ENCODE data around the gene PPP1R14D. TPM values are rescaled to one million over a fixed set of nuclear protein-coding genes. Genes with fewer than 3 reads are reported as not detected.

Gene PPP1R14D
- total RNA-seq, 1 experiment from 2014 or later: not detected

GRCh38 chr15:40823572-40824343, 4.8 kb downstream of the PPP1R14D start (continued):
- no peak for TF ChIP-seq ZNF274 (IDR thresholded peaks at IDR 0.05; ENCODE audit: low read depth, low read length)
- no peak for TF ChIP-seq MAX (IDR thresholded peaks at IDR 0.05)

GRCh38 chr15:40821195-40821594, 7.3 kb downstream of the PPP1R14D start:
- ATAC-seq: no peak
- CTCF ChIA-PET: no interaction called here
- Histone ChIP-seq H3K36me3 (ENCODE audit: control insufficient read depth in 1 of 2, insufficient read depth in 2 of 2, low read length in 2 of 2) (no peaks in the 10 kb centered on the region), H3K4me3 (replicated peaks in 1 of 2; ENCODE audit: low read depth in 1 of 2, low read length in 2 of 2) (no peak overlapping the region), H3K9ac (ENCODE audit: low read length) (no peak overlapping the region), H2AFZ (ENCODE audit: low read depth, low read length, poor library complexity, severe bottlenecking) (no peak overlapping the region), H3K9me2 (ENCODE audit: insufficient read depth) (no peaks in the 10 kb centered on the region), H3K79me2 (ENCODE audit: insufficient read depth, low read length) (no peaks in the 10 kb centered on the region), H4K20me1 (ENCODE audit: insufficient read depth) (no peaks in the 10 kb centered on the region), H3K4me1 (ENCODE audit: control insufficient read depth in 1 of 2, insufficient read depth in 2 of 2, low read length in 2 of 2) (peaks cover 11% of the 10 kb centered on the region in 2 experiments), H3K27me3 (ENCODE audit: insufficient read depth, low read length) (no peaks in the 10 kb centered on the region), H3K27ac (ENCODE audit: low read depth, low read length) (no peak overlapping the region), H3K9me3 (ENCODE audit: control insufficient read depth in 1 of 2, insufficient read depth in 1 of 2, low read depth in 1 of 2, low read length in 2 of 2) (no peaks in the 10 kb centered on the region), H3K4me2 (ENCODE audit: low read length) (no peak overlapping the region)
- DNase-seq (ENCODE audit: low read depth, low spot score): no peak
- BruUV-seq (replicated peaks): no TSS peak
- POLR2A ChIA-PET: no interaction called here
- intact Hi-C loops (cut with micrococcal nuclease): no loop called here
- no peak for TF ChIP-seq EGR1 (IDR thresholded peaks at IDR 0.05; ENCODE audit: low read depth)
- no peak for TF ChIP-seq ELF1 (IDR thresholded peaks at IDR 0.05; ENCODE audit: borderline replicate concordance, low read depth)
- no peak for TF ChIP-seq SP1 (IDR thresholded peaks at IDR 0.05; ENCODE audit: low read depth)
- RAD21 ChIA-PET (ENCODE audit: low non-redundant PET in 1 of 2, low total read pairs in 2 of 2, uncharacterized antibody in 2 of 2, unreplicated experiment in 2 of 2): no interaction called here

- ATAC-seq (no peak), DNase-seq (ENCODE audit: low read depth, low spot score) (no peak)
- BruUV-seq (replicated peaks): no TSS peak
- no peak overlapping the region for H2AFZ ChIP-seq (ENCODE audit: low read depth, low read length, poor library complexity, severe bottlenecking)
- H3K9me2 ChIP-seq (ENCODE audit: insufficient read depth): no peaks in the 10 kb centered on the region
- H3K36me3 ChIP-seq (ENCODE audit: control insufficient read depth in 1 of 2, insufficient read depth in 2 of 2, low read length in 2 of 2): no peaks in the 10 kb centered on the region
- no peak overlapping the region for H3K27ac ChIP-seq (ENCODE audit: low read depth, low read length)
- no peak overlapping the region for H3K4me3 ChIP-seq (replicated peaks in 1 of 2; ENCODE audit: low read depth in 1 of 2, low read length in 2 of 2)
- H3K4me2 ChIP-seq (ENCODE audit: low read length): no peak overlapping the region
- no peaks in the 10 kb centered on the region for H3K4me1 ChIP-seq (ENCODE audit: control insufficient read depth in 1 of 2, insufficient read depth in 2 of 2, low read length in 2 of 2)
- intact Hi-C loops (cut with micrococcal nuclease): no loop called here
- H3K27me3 ChIP-seq (ENCODE audit: insufficient read depth, low read length): no peaks in the 10 kb centered on the region
- CTCF ChIA-PET: no interaction called here
- TF ChIP-seq YY1 (IDR thresholded peaks at IDR 0.05; ENCODE audit: extremely low read depth, insufficient replicate concordance, low read depth, low read length) (no peak), RAD21 (IDR thresholded peaks at IDR 0.05; ENCODE audit: low read depth) (no peak), TCF7L2 (IDR thresholded peaks at IDR 0.05; ENCODE audit: borderline replicate concordance, extremely low read depth, insufficient read depth, insufficient read length) (no peak), ZFX (IDR thresholded peaks at IDR 0.05) (no peak), ZBTB33 (IDR thresholded peaks at IDR 0.05; ENCODE audit: extremely low read depth, insufficient replicate concordance, low read length) (no peak), SIN3A (IDR thresholded peaks at IDR 0.05; ENCODE audit: low read depth) (no peak), CEBPB (IDR thresholded peaks at IDR 0.05; ENCODE audit: low read depth) (no peak), ZNF274 (IDR thresholded peaks at IDR 0.05; ENCODE audit: low read depth, low read length) (no peak), POLR2AphosphoS5 (IDR thresholded peaks at IDR 0.05; ENCODE audit: low read depth, low read length) (no peak)
- no peaks in the 10 kb centered on the region for H3K9me3 ChIP-seq (ENCODE audit: control insufficient read depth in 1 of 2, insufficient read depth in 1 of 2, low read depth in 1 of 2, low read length in 2 of 2)
- RAD21 ChIA-PET (ENCODE audit: low non-redundant PET in 1 of 2, low total read pairs in 2 of 2, uncharacterized antibody in 2 of 2, unreplicated experiment in 2 of 2): no interaction called here
- H4K20me1 ChIP-seq (ENCODE audit: insufficient read depth): no peaks in the 10 kb centered on the region
- POLR2A ChIA-PET: interaction anchor here (0.7 kb wide), 1 partner anchor 44 kb away, joined by 3 read pairs; no protein-coding TSS in a partner anchor
- no peaks in the 10 kb centered on the region for H3K79me2 ChIP-seq (ENCODE audit: insufficient read depth, low read length)
- H3K9ac ChIP-seq (ENCODE audit: low read length): no peak overlapping the region
Measured at GRCh38 chr15:40819048-40819447, 9.5 kb downstream of the PPP1R14D start.

Data from HCT116 (cell line).